Psoas muscle (tissue), 8 donors: ENCODE measurements around the gene CHN2. TPM values are rescaled to one million over a fixed set of nuclear protein-coding genes. Genes with fewer than 3 reads are reported as not detected.

Experiments
- ATAC-seq, 4 donors: fragments of 200-7000 bp; cut with Tn5 transposase; one replicate each; pipeline ENCODE4 v1.9.1; 2020; ENCODE audit warnings: moderate library complexity in 3 of 4, mild to moderate bottlenecking in 2 of 4
- DNase-seq, 2 donors: peaks; one replicate each; pipeline ENCODE4 v3.0.0-alpha.2; 2020
- H3K27ac ChIP-seq: fragments of 200-600 bp; one replicate; pipeline ENCODE4 v1.8.0; 2022
- H3K27me3 ChIP-seq, 3 donors: fragments of 200-600 bp in 1 of 3; one replicate each; pipeline versions ENCODE4 v1.6.1 to v1.8.0; 2013 to 2022; ENCODE audit warnings: low read length in 2 of 3, mild to moderate bottlenecking in 2 of 3, moderate library complexity in 1 of 3; ENCODE audit not compliant: insufficient read depth in 3 of 3
- H3K36me3 ChIP-seq, 2 donors: fragments of 200-600 bp in 1 of 2; one replicate each; pipeline versions ENCODE4 v1.6.1 to v1.8.0; 2013 to 2022; ENCODE audit warnings: low read depth in 1 of 2, mild to moderate bottlenecking in 1 of 2, moderate library complexity in 1 of 2; ENCODE audit not compliant: insufficient read depth in 1 of 2
- H3K4me1 ChIP-seq: fragments of 200-600 bp; one replicate; pipeline ENCODE4 v1.8.0; 2022
- H3K4me3 ChIP-seq: fragments of 200-600 bp; one replicate; pipeline ENCODE4 v1.8.0; 2022; ENCODE audit warnings: mild to moderate bottlenecking
- H3K9me3 ChIP-seq: fragments of 200-600 bp; one replicate; pipeline ENCODE4 v1.8.0; 2022
- WGBS, 3 donors: extraction: QIAGEN DNeasy Blood & Tissue Kit; methylation state at CpG; one replicate each; pipeline versions ENCODE4 v1.1.6 to v1.1.7; 2013; 5-methylcytosine and 5-hydroxymethylcytosine counted together
- intact Hi-C, 2 donors: fragments of 100-400 bp; cut with DNase I; formaldehyde crosslinking; loops; one replicate each; pipeline versions ENCODE4 v1.11.0 to v1.14.2; 2022
- polyA plus RNA-seq, 3 donors: library from polyadenylated mRNA; stranded (reverse); fragments of 200-250 nt; gene quantifications; one replicate each; pipeline ENCODE4 v1.2.3, GENCODE V29; 2013
- total RNA-seq, 4 donors: library from RNA; stranded (reverse); fragmentation: NEBNext Ultra II Directional in 2 of 4; extraction: Animal tissue kit (Norgen Biotek cat#: 25700) in 2 of 4; gene quantifications; one replicate each; pipeline versions ENCODE4 v1.2.1 to v1.2.4, GENCODE V29; 2021 to 2023
- TF ChIP-seq, protein P1 (sequence below): fragments of 200-600 bp; IDR thresholded peaks from one replicate; pipeline ENCODE4 v1.8.0; 2022; ENCODE audit warnings: antibody characterized with exemption
- donor health status: healthy with polysubstance abuse.
- donor health status: DM: no; HTN: no; CAD: no; lungs with moderate emphysema.
- donor health status: Bipolar disorder and iron deficiency.
- donor health status: healthy.
- donor health status: DM: yes; HTN: yes; CAD: no.
- donor health status: DM: no; HTN: no; CAD: no.
- donor health status: DM: no; HTN: no; CAD: no.
- donor health status: DM: yes; HTN: yes; CAD: no.

The CHN2 gene
- total and polyA plus RNA-seq, 7 donors = 0.43 to 18.1 (median 2.3) TPM

DNA sequence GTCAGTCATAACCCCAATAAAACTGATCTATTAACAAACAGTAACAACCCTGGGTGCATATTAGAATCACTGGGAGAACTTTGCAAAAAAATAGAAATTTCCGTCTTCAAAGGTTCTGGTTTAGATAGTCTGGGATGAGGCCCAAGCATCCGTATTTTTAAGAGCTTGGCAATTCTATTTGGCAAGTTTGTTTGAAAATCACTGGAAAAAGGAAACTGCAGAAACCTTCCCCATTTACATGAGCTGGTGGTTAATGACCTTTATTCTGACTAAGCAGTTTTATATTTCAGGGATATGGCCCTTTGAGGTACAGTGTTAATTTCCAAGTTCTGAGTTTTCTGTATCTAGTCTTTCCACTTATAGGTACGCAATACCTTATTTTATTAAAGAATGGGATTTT is 253.3 kb downstream of the CHN2 start:
- Histone ChIP-seq H3K4me3 (no peak overlapping the region), H3K4me1 (no peaks in the 10 kb centered on the region), H3K27me3 (peaks cover 0 to 2% (median 0%) of the 10 kb centered on the region in 3 donors), H3K27ac (no peak overlapping the region), H3K9me3 (no peaks in the 10 kb centered on the region), H3K36me3 (no peaks in the 10 kb centered on the region)
- WGBS, 3 donors = 71 to 83% (median 72%) methylated on average over 3 of the region's 3 CpGs
- ATAC-seq (no peak), DNase-seq (no peak)
- TF ChIP-seq, protein P1, sequence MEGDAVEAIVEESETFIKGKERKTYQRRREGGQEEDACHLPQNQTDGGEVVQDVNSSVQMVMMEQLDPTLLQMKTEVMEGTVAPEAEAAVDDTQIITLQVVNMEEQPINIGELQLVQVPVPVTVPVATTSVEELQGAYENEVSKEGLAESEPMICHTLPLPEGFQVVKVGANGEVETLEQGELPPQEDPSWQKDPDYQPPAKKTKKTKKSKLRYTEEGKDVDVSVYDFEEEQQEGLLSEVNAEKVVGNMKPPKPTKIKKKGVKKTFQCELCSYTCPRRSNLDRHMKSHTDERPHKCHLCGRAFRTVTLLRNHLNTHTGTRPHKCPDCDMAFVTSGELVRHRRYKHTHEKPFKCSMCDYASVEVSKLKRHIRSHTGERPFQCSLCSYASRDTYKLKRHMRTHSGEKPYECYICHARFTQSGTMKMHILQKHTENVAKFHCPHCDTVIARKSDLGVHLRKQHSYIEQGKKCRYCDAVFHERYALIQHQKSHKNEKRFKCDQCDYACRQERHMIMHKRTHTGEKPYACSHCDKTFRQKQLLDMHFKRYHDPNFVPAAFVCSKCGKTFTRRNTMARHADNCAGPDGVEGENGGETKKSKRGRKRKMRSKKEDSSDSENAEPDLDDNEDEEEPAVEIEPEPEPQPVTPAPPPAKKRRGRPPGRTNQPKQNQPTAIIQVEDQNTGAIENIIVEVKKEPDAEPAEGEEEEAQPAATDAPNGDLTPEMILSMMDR = no peak
- intact Hi-C loops = no loop called here

DNA sequence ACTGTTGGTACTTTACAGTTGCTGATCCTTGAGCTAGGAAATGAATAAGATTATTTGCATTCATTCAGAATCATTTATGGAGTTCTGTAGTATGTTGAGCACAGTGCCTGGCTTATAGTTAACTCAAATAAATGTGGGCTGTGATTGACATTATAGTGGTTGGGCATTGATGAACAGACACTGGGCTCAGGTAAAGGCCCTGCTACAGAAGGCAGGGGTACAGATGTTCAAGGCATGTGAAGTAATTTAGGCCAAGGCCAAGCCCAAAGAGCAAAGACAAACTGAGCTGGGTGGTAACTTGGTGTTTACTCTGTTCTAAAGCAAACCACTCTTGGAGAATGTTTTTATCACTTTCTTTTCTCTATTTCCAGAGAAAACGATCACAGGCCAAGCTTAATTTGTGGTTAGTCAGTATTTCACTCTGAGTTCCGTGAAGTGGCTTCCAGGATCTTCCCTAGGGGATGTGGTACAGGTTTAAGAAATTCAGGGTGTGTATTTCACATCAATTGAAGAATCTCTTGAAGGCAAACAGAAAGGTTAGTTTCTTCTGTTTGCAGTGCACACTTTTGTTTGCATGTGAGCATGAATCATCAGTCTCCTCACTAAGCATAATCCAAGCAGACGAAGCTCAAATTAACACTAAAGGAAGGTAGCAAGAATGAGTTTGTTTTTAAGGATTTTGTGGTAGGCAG is 255.1 kb downstream of the CHN2 start:
- Histone ChIP-seq H3K4me1 (no peaks in the 10 kb centered on the region), H3K4me3 (no peak overlapping the region), H3K27me3 (peaks cover 0 to 2% (median 0%) of the 10 kb centered on the region in 3 donors), H3K9me3 (no peaks in the 10 kb centered on the region), H3K27ac (no peak overlapping the region), H3K36me3 (no peaks in the 10 kb centered on the region)
- DNase-seq (no peak), ATAC-seq (no peak)
- intact Hi-C loops = no loop called here
- 70 to 77% (median 70%) methylated on average over 3 of the region's 3 CpGs for WGBS, 3 donors
- TF ChIP-seq, protein P1 = no peak

DNA sequence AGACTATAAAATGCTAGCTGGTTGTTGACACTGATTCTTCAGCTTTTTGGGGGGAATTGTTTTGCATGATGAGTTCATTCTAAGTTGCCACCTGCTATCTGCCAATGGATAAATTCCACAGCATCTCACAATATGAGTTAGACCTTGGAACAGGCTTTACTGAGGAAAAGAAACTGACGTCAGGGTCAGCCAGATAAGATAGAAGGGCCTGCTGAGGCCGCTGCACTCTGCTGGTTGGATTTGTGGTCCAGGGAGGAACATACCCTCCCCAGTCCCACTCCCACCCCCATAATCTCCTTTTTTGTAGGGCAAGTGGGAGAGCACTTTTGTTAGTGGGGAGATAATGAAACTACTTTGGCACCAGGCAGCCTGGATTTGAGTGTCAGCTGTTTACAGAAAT is 258.4 kb downstream of the CHN2 start:
- no peaks in the 10 kb centered on the region for H3K27me3 ChIP-seq
- ATAC-seq (no peak), DNase-seq (no peak)
- H3K27ac ChIP-seq = no peak overlapping the region
- TF ChIP-seq, protein P1 = no peak
- H3K4me1 ChIP-seq = no peaks in the 10 kb centered on the region
- intact Hi-C loops = no loop called here
- WGBS, 3 donors = 66 to 76% (median 73%) methylated on average over 2 of the region's 2 CpGs
- H3K9me3 ChIP-seq = no peaks in the 10 kb centered on the region
- no peak overlapping the region for H3K4me3 ChIP-seq
- H3K36me3 ChIP-seq = no peaks in the 10 kb centered on the region

DNA sequence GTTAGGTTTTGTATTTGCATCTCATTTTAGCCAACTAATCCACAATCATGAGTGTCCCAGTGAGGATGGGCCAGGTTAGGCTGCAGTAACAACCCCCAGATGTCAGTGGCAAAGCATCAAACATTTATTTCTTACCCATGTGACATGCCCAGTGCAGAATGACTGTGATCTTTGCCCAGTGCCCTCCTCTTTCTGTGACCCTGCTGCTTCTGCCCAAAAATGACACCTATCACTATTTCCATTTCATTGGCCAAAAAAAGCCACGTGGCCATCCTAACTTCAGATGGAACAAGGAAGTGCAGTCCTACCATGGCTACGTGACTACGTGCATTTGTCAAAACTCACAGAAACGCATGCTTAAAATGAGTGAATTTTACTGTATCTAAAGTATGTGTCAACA is 259.9 kb downstream of the CHN2 start:
- WGBS, 3 donors = 81 to 90% (median 86%) methylated on average over 4 of the region's 4 CpGs
- Histone ChIP-seq H3K27me3 (no peaks in the 10 kb centered on the region), H3K4me1 (no peaks in the 10 kb centered on the region), H3K27ac (no peak overlapping the region), H3K36me3 (no peaks in the 10 kb centered on the region), H3K4me3 (no peak overlapping the region), H3K9me3 (no peaks in the 10 kb centered on the region)
- TF ChIP-seq, protein P1 = no peak
- ATAC-seq = no peak
- no peak for DNase-seq
- intact Hi-C loops = no loop called here

DNA sequence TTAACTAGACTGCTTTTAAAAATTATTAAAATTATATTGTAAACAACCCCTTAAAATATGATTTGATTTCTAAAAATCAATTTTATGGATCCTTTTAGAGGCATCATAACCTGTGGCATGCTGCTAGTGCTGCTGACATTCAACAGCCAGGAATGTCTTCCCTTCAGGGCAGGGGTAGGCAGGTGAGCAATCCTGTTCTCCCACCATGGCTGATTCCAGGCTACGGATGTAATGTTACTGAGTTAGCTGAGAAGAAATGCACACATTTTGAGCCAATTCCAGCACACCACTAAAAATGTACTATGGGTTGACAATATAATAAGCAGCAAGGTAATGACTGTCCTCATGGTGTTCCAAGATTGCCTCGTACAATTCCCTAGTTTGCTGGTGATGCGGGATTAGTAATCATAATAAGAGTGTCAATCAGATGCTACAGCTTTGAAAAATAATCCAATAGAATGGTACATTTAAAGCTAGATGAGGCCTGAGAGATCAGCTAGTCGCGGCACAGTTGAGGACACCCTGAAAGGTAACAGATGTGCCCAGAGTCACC is 260.4 kb downstream of the CHN2 start:
- no peak for ATAC-seq
- DNase-seq = no peak
- no peaks in the 10 kb centered on the region for H3K27me3 ChIP-seq
- 75 to 90% (median 80%) methylated on average over 5 of the region's 5 CpGs for WGBS, 3 donors
- H3K4me3 ChIP-seq = no peak overlapping the region
- intact Hi-C loops = no loop called here
- TF ChIP-seq, protein P1 = no peak
- no peak overlapping the region for H3K27ac ChIP-seq
- H3K9me3 ChIP-seq = no peaks in the 10 kb centered on the region
- H3K4me1 ChIP-seq = no peaks in the 10 kb centered on the region
- H3K36me3 ChIP-seq = no peaks in the 10 kb centered on the region
